GM20000 (cell line): ENCODE results near the gene ENPP1.

Experiments used
- DNase-seq: peaks from one replicate; pipeline ENCODE4 v3.0.0; 2012; ENCODE audit warnings: low spot score
- CTCF ChIP-seq: IDR thresholded peaks from 2 replicates; pipeline ENCODE4 v1.5.1; 2012; ENCODE audit warnings: mild to moderate bottlenecking, control low read depth; ENCODE audit errors: extremely low read depth, missing control alignments

ENPP1 gene

GRCh38 chr6:131807644-131808459, at the start of gene ENPP1:
TSS of gene ENPP1 (plus strand) at chr6:131808020. CDS start at chr6:131808036, 16 bp downstream.
- TF ChIP-seq CTCF: no peak
- peak; percentile 54 for DNase-seq

GRCh38 chr6:131758920-131759319, 48.9 kb upstream of the ENPP1 start:
- no peak for TF ChIP-seq CTCF
- DNase-seq: no peak

GRCh38 chr6:131761060-131761761, 46.6 kb upstream of the ENPP1 start:
- no peak for TF ChIP-seq CTCF
- no peak for DNase-seq

- DNase-seq: no peak
- no peak for TF ChIP-seq CTCF
Observed at GRCh38 chr6:131761762-131762067, 46.1 kb upstream of the ENPP1 start.

- no peak for DNase-seq
- TF ChIP-seq CTCF: no peak
Observed at GRCh38 chr6:131762984-131763383, 44.8 kb upstream of the ENPP1 start.

- no peak for DNase-seq
- TF ChIP-seq CTCF: no peak
Observed at GRCh38 chr6:131763749-131764148, 44.1 kb upstream of the ENPP1 start.

- DNase-seq: no peak
- no peak for TF ChIP-seq CTCF
Observed at GRCh38 chr6:131764350-131764749, 43.5 kb upstream of the ENPP1 start.
